Stimulated activated CD8-positive, alpha-beta memory T cell treated with anti-CD3 and anti-CD28 coated beads, Interleukin-7, amount 100 ng/mL, for 4 hours (primary cell): ENCODE measurements around the gene PALLD.
"Not testable (repeated sequence)": the region's sequence is repeated elsewhere in the genome, so short reads cannot be mapped to it uniquely, and the experiment has no call there.

Source experiments
- DNase-seq, 2 donors: peaks; one replicate each; pipeline ENCODE4 v3.0.0-alpha.2; 2020; ENCODE audit warnings: low read depth in 2 of 2

PALLD gene

GRCh38 chr4:168496834-168497233 lies at the start of gene PALLD:
TSS of gene PALLD (plus strand) at chr4:168497052.
- DNase-seq = no peak

- not testable (repeated sequence) for DNase-seq
Observed at GRCh38 chr4:168449063-168449462, 47.8 kb upstream of the PALLD start.

GRCh38 chr4:168449719-168450452 lies 47.0 kb upstream of the PALLD start:
- DNase-seq = peak in 1 of 2 donors; percentile 1

GRCh38 chr4:168451331-168451730 lies 45.5 kb upstream of the PALLD start:
- DNase-seq = no peak

GRCh38 chr4:168451744-168452390 lies 45.0 kb upstream of the PALLD start:
- no peak for DNase-seq

- DNase-seq = no peak
Observed at GRCh38 chr4:168453146-168453545, 43.7 kb upstream of the PALLD start.

GRCh38 chr4:168458256-168458655 lies 38.6 kb upstream of the PALLD start:
- DNase-seq = not testable (repeated sequence)

GRCh38 chr4:168461821-168462220 lies 35.0 kb upstream of the PALLD start:
- DNase-seq = no peak

GRCh38 chr4:168472920-168473319 lies 23.9 kb upstream of the PALLD start:
- no peak for DNase-seq

GRCh38 chr4:168474660-168475320 lies 22.1 kb upstream of the PALLD start:
- DNase-seq = no peak

- no peak for DNase-seq
Observed at GRCh38 chr4:168475745-168476144, 21.1 kb upstream of the PALLD start.

- DNase-seq = no peak
Observed at GRCh38 chr4:168478868-168479267, 18.0 kb upstream of the PALLD start.

GRCh38 chr4:168480931-168481611 lies 15.8 kb upstream of the PALLD start:
- DNase-seq = peak; percentile 24 to 40

GRCh38 chr4:168483811-168484210 lies 13.0 kb upstream of the PALLD start:
- no peak for DNase-seq

- DNase-seq = no peak
Observed at GRCh38 chr4:168484626-168485025, 12.2 kb upstream of the PALLD start.

- no peak for DNase-seq
Observed at GRCh38 chr4:168485156-168485910, 11.5 kb upstream of the PALLD start.

- DNase-seq = no peak
Observed at GRCh38 chr4:168486912-168487281, 10.0 kb upstream of the PALLD start.

- DNase-seq = no peak
Observed at GRCh38 chr4:168487282-168488035, 9.4 kb upstream of the PALLD start.

- no peak for DNase-seq
Observed at GRCh38 chr4:168488869-168489274, 8.0 kb upstream of the PALLD start.

GRCh38 chr4:168489616-168490015 lies 7.2 kb upstream of the PALLD start:
- DNase-seq = no peak

GRCh38 chr4:168490711-168491110 lies 6.1 kb upstream of the PALLD start:
- DNase-seq = no peak
